Karpas-422 (cell line): ENCODE measurements around the gene RNF11. TPM values are rescaled to one million over a fixed set of nuclear protein-coding genes. Genes with fewer than 3 reads are reported as not detected.

Experiments
- DNase-seq: peaks from one replicate; pipeline ENCODE4 v3.0.0-alpha.2; 2015
- H2AFZ ChIP-seq: fragments of 200-600 bp; sonication (generic); 2 replicates; pipeline ENCODE4 v1.6.1; 2014; ENCODE audit warnings: antibody characterized with exemption, low read length, mixed read lengths
- H3K27ac ChIP-seq: fragments of 200-600 bp; sonication (generic); 2 replicates; pipeline ENCODE4 v1.5.1; 2014; ENCODE audit warnings: mild to moderate bottlenecking, low read length, moderate library complexity
- H3K27me3 ChIP-seq: fragments of 200-600 bp; sonication (generic); 2 replicates; pipeline ENCODE4 v1.6.1; 2014; ENCODE audit warnings: low read length, mixed read lengths
- H3K36me3 ChIP-seq: fragments of 200-600 bp; sonication (generic); 2 replicates; pipeline ENCODE4 v1.6.1; 2014; ENCODE audit warnings: low read length, mixed read lengths; ENCODE audit not compliant: insufficient read depth
- H3K4me1 ChIP-seq: fragments of 200-600 bp; sonication (generic); 2 replicates; pipeline ENCODE4 v1.6.1; 2014; ENCODE audit warnings: mild to moderate bottlenecking, low read length, mixed read lengths
- H3K4me2 ChIP-seq: fragments of 200-600 bp; sonication (generic); 2 replicates; pipeline ENCODE4 v1.6.1; 2014; ENCODE audit warnings: low read length, low read depth, mild to moderate bottlenecking; ENCODE audit not compliant: poor library complexity, severe bottlenecking
- H3K4me3 ChIP-seq: fragments of 200-600 bp; sonication (generic); 2 replicates; pipeline ENCODE4 v1.5.1; 2014; ENCODE audit warnings: mild to moderate bottlenecking, antibody characterized with exemption, low read length, mixed read lengths
- H3K79me2 ChIP-seq: fragments of 200-600 bp; sonication (generic); 2 replicates; pipeline ENCODE4 v1.6.1; 2014; ENCODE audit warnings: mild to moderate bottlenecking, low read length, mixed read lengths
- H3K9ac ChIP-seq: fragments of 200-600 bp; sonication (generic); 2 replicates; pipeline ENCODE4 v1.6.0; 2014; ENCODE audit warnings: low read length
- H3K9me2 ChIP-seq: fragments of 200-600 bp; sonication (generic), shearing (Covaris generic); replicated peaks from 2 replicates; pipeline ENCODE4 v1.6.0; 2014; ENCODE audit warnings: mild to moderate bottlenecking, low read length, moderate library complexity; ENCODE audit not compliant: insufficient read depth
- H3K9me3 ChIP-seq: fragments of 300-700, 200-600 bp; sonication (generic); 2 replicates; pipeline ENCODE4 v1.6.1; 2014; ENCODE audit warnings: low read length, mixed read lengths
- H4K20me1 ChIP-seq: fragments of 200-600 bp; sonication (generic); 2 replicates; pipeline ENCODE4 v1.6.1; 2014; ENCODE audit warnings: mild to moderate bottlenecking, antibody characterized with exemption, low read length, low read depth; ENCODE audit not compliant: insufficient read depth
- total RNA-seq: library from RNA; depleted of rRNA; stranded (reverse); fragments of >200 nt; shearing (Covaris generic); gene quantifications from 2 replicates; pipeline ENCODE4 v1.2.3, GENCODE V29; 2014; ENCODE audit warnings: low replicate concordance

Gene RNF11
- total RNA-seq, 1 experiment from 2014 or later: 12.3 TPM

DNA sequence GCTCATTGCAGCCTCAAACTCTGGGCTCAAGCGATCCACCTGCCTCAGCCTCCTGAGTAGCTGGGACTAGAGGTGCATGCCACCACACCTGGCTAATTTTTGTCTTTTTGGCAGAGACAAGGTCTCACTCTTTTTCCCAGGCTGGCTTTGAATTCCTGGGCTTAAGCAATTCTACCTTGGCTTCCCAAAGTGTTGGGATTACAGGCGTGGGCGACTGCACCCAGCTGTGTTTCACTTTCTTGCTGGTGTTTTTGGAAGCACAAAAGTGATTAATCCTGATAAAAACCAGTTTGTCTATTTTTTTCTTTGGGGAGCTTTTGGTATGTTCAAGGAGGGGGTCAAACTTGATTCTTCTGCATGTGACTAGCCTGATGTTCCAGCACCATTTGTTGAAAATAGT is 19.3 kb downstream of the RNF11 start:
- H3K27ac ChIP-seq: no peak overlapping the region
- no peaks in the 10 kb centered on the region for H3K9me3 ChIP-seq
- H3K79me2 ChIP-seq: no peaks in the 10 kb centered on the region
- H3K4me3 ChIP-seq: no peak overlapping the region
- H3K4me2 ChIP-seq: no peak overlapping the region
- H3K9ac ChIP-seq: no peak overlapping the region
- H3K9me2 ChIP-seq: no peaks in the 10 kb centered on the region
- no peak for DNase-seq
- no peaks in the 10 kb centered on the region; the same call in 1 of the 2 replicates for H3K4me1 ChIP-seq
- no peaks in the 10 kb centered on the region for H3K36me3 ChIP-seq
- H2AFZ ChIP-seq: no peak overlapping the region
- H3K27me3 ChIP-seq: no peaks in the 10 kb centered on the region
- peaks cover 48% of the 10 kb centered on the region for H4K20me1 ChIP-seq

GRCh38 chr1:51263147-51263877 is 27.2 kb downstream of the RNF11 start:
- Histone ChIP-seq H3K79me2 (no peaks in the 10 kb centered on the region), H3K27ac (no peak overlapping the region), H3K4me2 (no peak overlapping the region), H4K20me1 (peaks cover 30% of the 10 kb centered on the region), H3K4me3 (no peak overlapping the region), H3K27me3 (no peaks in the 10 kb centered on the region), H3K9ac (no peak overlapping the region), H2AFZ (no peak overlapping the region), H3K9me3 (no peaks in the 10 kb centered on the region), H3K9me2 (no peaks in the 10 kb centered on the region), H3K4me1 (no peaks in the 10 kb centered on the region), H3K36me3 (no peaks in the 10 kb centered on the region)
- no peak for DNase-seq

DNA sequence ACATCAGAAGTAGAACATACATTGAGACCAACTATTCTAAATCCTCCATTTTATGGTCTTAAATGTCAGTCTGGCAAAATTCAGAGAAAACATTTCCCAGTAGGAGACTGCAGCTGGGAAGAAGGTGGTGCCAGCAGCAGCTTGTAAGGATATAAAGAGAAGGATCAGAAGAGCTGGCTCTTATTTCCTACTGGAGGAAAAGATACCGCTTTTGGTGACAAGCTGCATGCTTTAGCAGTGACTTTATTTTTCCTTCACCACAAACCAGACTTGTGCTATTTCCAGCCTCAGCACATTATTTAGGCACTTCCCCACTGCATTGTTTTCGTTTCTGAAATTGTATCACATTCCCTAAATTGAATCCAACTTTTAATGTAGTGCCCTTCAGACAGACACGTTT is 28.4 kb downstream of the RNF11 start:
- DNase-seq: no peak
- Histone ChIP-seq H3K4me3 (no peak overlapping the region), H3K9me3 (no peaks in the 10 kb centered on the region), H3K9me2 (no peaks in the 10 kb centered on the region), H3K79me2 (no peaks in the 10 kb centered on the region), H4K20me1 (peaks cover 29% of the 10 kb centered on the region), H3K36me3 (no peaks in the 10 kb centered on the region), H3K4me2 (no peak overlapping the region), H3K27me3 (no peaks in the 10 kb centered on the region), H2AFZ (no peak overlapping the region), H3K27ac (no peak overlapping the region), H3K4me1 (no peaks in the 10 kb centered on the region), H3K9ac (no peak overlapping the region)

GRCh38 chr1:51265618-51266017 is 29.5 kb downstream of the RNF11 start:
- H3K9me3 ChIP-seq: no peaks in the 10 kb centered on the region
- no peak overlapping the region for H3K4me2 ChIP-seq
- H3K79me2 ChIP-seq: no peaks in the 10 kb centered on the region
- H4K20me1 ChIP-seq: peaks cover 19% of the 10 kb centered on the region; the same call in 1 of the 2 replicates
- H3K27ac ChIP-seq: no peak overlapping the region
- no peak for DNase-seq
- H2AFZ ChIP-seq: no peak overlapping the region
- no peaks in the 10 kb centered on the region for H3K36me3 ChIP-seq
- no peak overlapping the region for H3K4me3 ChIP-seq
- no peaks in the 10 kb centered on the region for H3K4me1 ChIP-seq
- no peak overlapping the region for H3K9ac ChIP-seq
- H3K27me3 ChIP-seq: no peaks in the 10 kb centered on the region
- no peaks in the 10 kb centered on the region for H3K9me2 ChIP-seq

DNA sequence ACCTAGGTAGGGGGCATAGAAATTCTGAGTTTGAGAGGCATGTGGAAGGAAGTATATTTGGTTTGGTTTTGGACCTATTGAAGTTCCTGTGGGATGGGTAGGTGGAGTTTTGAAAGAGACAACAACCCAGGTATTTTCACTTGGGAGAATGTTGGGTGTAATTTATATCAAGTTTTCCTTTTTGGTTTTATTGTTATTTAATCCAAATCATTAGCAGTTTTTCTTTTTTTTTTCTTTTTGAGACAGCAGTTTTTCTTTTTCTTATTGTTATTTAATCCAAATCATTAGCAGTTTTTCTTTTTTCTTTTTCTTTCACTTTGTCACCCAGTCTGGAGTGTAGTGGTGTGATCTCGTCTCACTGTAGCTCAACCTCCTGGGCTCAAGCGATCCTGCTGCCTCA is 30.1 kb downstream of the RNF11 start:
- no peak overlapping the region for H3K4me3 ChIP-seq
- H3K27me3 ChIP-seq: no peaks in the 10 kb centered on the region
- H3K79me2 ChIP-seq: no peaks in the 10 kb centered on the region
- peaks cover 19% of the 10 kb centered on the region; the same call in 1 of the 2 replicates for H4K20me1 ChIP-seq
- H3K4me1 ChIP-seq: no peaks in the 10 kb centered on the region
- H3K4me2 ChIP-seq: no peak overlapping the region
- H3K9me2 ChIP-seq: no peaks in the 10 kb centered on the region
- H3K36me3 ChIP-seq: no peaks in the 10 kb centered on the region
- no peak overlapping the region for H3K9ac ChIP-seq
- no peak overlapping the region for H3K27ac ChIP-seq
- no peaks in the 10 kb centered on the region for H3K9me3 ChIP-seq
- H2AFZ ChIP-seq: no peak overlapping the region
- DNase-seq: no peak

DNA sequence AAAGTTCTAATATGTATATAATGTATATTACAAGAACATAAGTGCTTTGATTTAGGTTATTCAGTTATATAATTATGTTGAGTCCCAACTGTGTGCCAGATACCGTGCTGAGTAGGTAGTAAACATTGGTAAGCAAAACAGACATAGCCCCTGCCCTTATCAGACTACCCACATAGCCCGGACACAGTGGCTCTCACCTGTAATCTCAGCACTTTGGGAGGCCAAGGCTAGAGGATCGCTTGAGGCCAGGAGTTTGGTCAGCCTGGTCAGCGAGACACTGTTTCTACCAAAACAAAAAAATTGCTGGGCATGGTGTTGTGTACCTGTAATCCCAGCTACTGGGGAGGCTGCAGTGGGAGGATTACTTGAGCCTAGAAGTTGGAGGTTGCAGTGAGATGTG is 30.7 kb downstream of the RNF11 start:
- no peaks in the 10 kb centered on the region for H3K27me3 ChIP-seq
- no peaks in the 10 kb centered on the region for H3K9me3 ChIP-seq
- no peak overlapping the region for H3K4me3 ChIP-seq
- H3K79me2 ChIP-seq: no peaks in the 10 kb centered on the region
- H3K4me1 ChIP-seq: no peaks in the 10 kb centered on the region
- H3K4me2 ChIP-seq: no peak overlapping the region
- H2AFZ ChIP-seq: no peak overlapping the region
- H3K27ac ChIP-seq: no peak overlapping the region
- peaks cover 18% of the 10 kb centered on the region; the same call in 1 of the 2 replicates for H4K20me1 ChIP-seq
- H3K36me3 ChIP-seq: no peaks in the 10 kb centered on the region
- H3K9me2 ChIP-seq: no peaks in the 10 kb centered on the region
- DNase-seq: no peak
- H3K9ac ChIP-seq: no peak overlapping the region

- Histone ChIP-seq H3K4me2 (no peak overlapping the region), H4K20me1 (peaks cover 9% of the 10 kb centered on the region; the same call in 1 of the 2 replicates), H3K27ac (no peak overlapping the region), H3K4me1 (no peaks in the 10 kb centered on the region), H2AFZ (no peak overlapping the region), H3K9me2 (no peaks in the 10 kb centered on the region), H3K27me3 (no peaks in the 10 kb centered on the region), H3K9ac (no peak overlapping the region), H3K9me3 (no peaks in the 10 kb centered on the region), H3K36me3 (no peaks in the 10 kb centered on the region), H3K4me3 (no peak overlapping the region), H3K79me2 (no peaks in the 10 kb centered on the region)
- no peak for DNase-seq
These were observed 32.6 kb downstream of the RNF11 start for GRCh38 chr1:51268634-51269033.

DNA sequence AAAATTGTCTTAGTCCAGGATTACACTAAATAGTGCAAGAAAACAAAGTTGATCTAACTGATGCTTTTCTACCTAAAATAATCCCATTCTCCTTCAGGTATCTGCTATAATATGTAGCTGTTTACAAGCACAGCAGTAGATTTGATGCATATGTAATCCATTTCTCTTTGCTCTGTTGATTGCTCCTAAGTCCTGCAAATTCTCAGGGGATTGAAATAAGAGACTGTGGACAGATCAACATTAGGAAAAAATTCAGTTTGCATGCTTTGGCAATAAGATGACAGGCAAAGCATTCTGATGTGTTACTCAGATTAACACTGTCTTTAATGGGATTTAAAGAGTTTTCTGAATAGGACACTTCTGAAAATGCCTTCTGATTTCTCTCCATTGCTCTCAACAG is 34.7 kb downstream of the RNF11 start:
- Histone ChIP-seq H3K4me2 (no peak overlapping the region), H3K27ac (no peak overlapping the region), H3K27me3 (no peaks in the 10 kb centered on the region), H3K9me2 (no peaks in the 10 kb centered on the region), H4K20me1 (peaks cover 9% of the 10 kb centered on the region; the same call in 1 of the 2 replicates), H3K9me3 (no peaks in the 10 kb centered on the region), H3K36me3 (no peaks in the 10 kb centered on the region), H2AFZ (no peak overlapping the region), H3K79me2 (no peaks in the 10 kb centered on the region), H3K4me3 (no peak overlapping the region), H3K9ac (no peak overlapping the region), H3K4me1 (no peaks in the 10 kb centered on the region)
- DNase-seq: no peak
